KMS-11 (cell line): ENCODE measurements around the gene CDK19.

Experiments used
- H2AFZ ChIP-seq: fragments of 200-600 bp; sonication (generic); 2 replicates; pipeline ENCODE4 v1.6.1; 2016; ENCODE audit warnings: antibody characterized with exemption, mixed run types, low read depth
- H3K27ac ChIP-seq: fragments of 200-600 bp; sonication (generic); 2 replicates; pipeline ENCODE4 v1.6.1; 2016; ENCODE audit warnings: mild to moderate bottlenecking, mixed run types
- H3K27me3 ChIP-seq: fragments of 200-600 bp; sonication (generic); 2 replicates; pipeline ENCODE4 v1.6.1; 2017; ENCODE audit warnings: mild to moderate bottlenecking, low read depth, mixed run types, moderate library complexity; ENCODE audit not compliant: insufficient read depth
- H3K36me3 ChIP-seq: fragments of 200-600 bp; sonication (generic); 2 replicates; pipeline ENCODE4 v1.6.1; 2017; ENCODE audit warnings: mild to moderate bottlenecking, mixed run types; ENCODE audit not compliant: insufficient read depth
- H3K4me1 ChIP-seq: fragments of 200-600 bp; sonication (generic); 2 replicates; pipeline ENCODE4 v1.6.1; 2016; ENCODE audit warnings: mild to moderate bottlenecking, low read depth, mixed run types; ENCODE audit not compliant: poor library complexity, severe bottlenecking
- H3K4me2 ChIP-seq: fragments of 200-600 bp; sonication (generic); 2 replicates; pipeline ENCODE4 v1.7.0; 2016; ENCODE audit warnings: mild to moderate bottlenecking, mixed run types
- H3K4me3 ChIP-seq: fragments of 200-600 bp; sonication (generic); IDR thresholded peaks from 2 replicates; pipeline ENCODE4 v1.6.1; 2017; ENCODE audit warnings: low read depth, low read length, mixed read lengths; ENCODE audit not compliant: insufficient read depth
- H3K79me2 ChIP-seq: fragments of 200-600 bp; sonication (generic); 2 replicates; pipeline ENCODE4 v1.6.1; 2016; ENCODE audit warnings: low read depth, mixed run types; ENCODE audit not compliant: insufficient read depth
- H3K9ac ChIP-seq: fragments of 200-600 bp; sonication (generic); 2 replicates; pipeline ENCODE4 v1.6.1; 2016; ENCODE audit warnings: mild to moderate bottlenecking, mixed run types
- H4K20me1 ChIP-seq: fragments of 200-600 bp; sonication (generic); 2 replicates; pipeline ENCODE4 v1.6.1; 2016; ENCODE audit warnings: mild to moderate bottlenecking, mixed run types; ENCODE audit not compliant: insufficient read depth
- TF ChIP-seq, protein P1 (sequence below): fragments of 200-600 bp; sonication (generic); conservative IDR thresholded peaks from 2 replicates; pipeline ENCODE4 v1.6.1; 2017; ENCODE audit warnings: low read depth, mild to moderate bottlenecking, antibody characterized with exemption, low read length, moderate library complexity, mixed read lengths

CDK19 gene

DNA sequence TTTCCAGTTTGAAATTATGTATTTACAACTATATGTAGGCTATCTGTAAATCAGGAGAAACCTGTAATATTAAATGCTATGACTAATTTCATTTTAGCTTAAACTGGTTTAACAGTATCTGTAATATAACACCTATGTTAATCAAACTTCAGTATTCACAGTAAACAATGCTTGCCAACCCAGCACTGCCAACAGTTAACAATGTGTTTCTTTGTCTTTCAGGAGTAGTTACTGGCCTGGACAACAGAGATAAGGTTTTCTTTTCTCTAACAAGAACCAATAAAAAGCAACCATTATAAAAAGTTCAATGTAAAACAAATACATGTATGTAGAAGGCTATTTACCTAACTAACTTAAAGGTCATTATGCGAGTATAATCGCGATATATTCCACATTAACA lies 158.8 kb downstream of the CDK19 start:
- TF ChIP-seq, protein P1, sequence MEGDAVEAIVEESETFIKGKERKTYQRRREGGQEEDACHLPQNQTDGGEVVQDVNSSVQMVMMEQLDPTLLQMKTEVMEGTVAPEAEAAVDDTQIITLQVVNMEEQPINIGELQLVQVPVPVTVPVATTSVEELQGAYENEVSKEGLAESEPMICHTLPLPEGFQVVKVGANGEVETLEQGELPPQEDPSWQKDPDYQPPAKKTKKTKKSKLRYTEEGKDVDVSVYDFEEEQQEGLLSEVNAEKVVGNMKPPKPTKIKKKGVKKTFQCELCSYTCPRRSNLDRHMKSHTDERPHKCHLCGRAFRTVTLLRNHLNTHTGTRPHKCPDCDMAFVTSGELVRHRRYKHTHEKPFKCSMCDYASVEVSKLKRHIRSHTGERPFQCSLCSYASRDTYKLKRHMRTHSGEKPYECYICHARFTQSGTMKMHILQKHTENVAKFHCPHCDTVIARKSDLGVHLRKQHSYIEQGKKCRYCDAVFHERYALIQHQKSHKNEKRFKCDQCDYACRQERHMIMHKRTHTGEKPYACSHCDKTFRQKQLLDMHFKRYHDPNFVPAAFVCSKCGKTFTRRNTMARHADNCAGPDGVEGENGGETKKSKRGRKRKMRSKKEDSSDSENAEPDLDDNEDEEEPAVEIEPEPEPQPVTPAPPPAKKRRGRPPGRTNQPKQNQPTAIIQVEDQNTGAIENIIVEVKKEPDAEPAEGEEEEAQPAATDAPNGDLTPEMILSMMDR, result no peak
- Histone ChIP-seq H3K9ac (no peak overlapping the region), H3K4me3 (no peak overlapping the region), H3K4me2 (no peak overlapping the region), H3K4me1 (peaks cover 10% of the 10 kb centered on the region), H3K36me3 (no peaks in the 10 kb centered on the region), H3K79me2 (no peaks in the 10 kb centered on the region), H3K27me3 (no peaks in the 10 kb centered on the region), H3K27ac (no peak overlapping the region), H4K20me1 (no peaks in the 10 kb centered on the region), H2AFZ (no peak overlapping the region)

DNA sequence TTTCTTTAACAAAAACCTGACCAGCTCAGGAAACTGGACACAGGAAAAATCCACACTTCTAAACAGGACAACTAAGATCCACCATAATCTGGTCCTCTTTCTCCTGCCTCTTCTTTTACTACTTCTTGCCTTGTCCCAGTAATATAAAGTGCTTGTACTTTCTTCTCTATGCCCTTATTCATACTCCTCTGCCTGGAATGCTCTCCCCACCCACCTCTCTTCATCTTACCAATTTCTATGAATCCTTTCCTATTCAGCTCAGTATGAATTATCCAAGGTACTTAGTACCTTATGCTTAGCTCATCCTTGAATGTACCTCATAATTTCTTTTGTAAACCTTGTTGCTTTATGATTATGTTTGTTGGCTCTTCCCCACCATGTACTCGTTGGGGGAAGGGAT lies 159.4 kb downstream of the CDK19 start:
- Histone ChIP-seq H3K79me2 (no peaks in the 10 kb centered on the region), H3K9ac (no peak overlapping the region), H2AFZ (no peak overlapping the region), H3K27ac (no peak overlapping the region), H3K4me3 (no peak overlapping the region), H3K36me3 (no peaks in the 10 kb centered on the region), H3K27me3 (no peaks in the 10 kb centered on the region), H3K4me1 (peaks cover 10% of the 10 kb centered on the region), H3K4me2 (no peak overlapping the region), H4K20me1 (no peaks in the 10 kb centered on the region)
- TF ChIP-seq, protein P1, result no peak

DNA sequence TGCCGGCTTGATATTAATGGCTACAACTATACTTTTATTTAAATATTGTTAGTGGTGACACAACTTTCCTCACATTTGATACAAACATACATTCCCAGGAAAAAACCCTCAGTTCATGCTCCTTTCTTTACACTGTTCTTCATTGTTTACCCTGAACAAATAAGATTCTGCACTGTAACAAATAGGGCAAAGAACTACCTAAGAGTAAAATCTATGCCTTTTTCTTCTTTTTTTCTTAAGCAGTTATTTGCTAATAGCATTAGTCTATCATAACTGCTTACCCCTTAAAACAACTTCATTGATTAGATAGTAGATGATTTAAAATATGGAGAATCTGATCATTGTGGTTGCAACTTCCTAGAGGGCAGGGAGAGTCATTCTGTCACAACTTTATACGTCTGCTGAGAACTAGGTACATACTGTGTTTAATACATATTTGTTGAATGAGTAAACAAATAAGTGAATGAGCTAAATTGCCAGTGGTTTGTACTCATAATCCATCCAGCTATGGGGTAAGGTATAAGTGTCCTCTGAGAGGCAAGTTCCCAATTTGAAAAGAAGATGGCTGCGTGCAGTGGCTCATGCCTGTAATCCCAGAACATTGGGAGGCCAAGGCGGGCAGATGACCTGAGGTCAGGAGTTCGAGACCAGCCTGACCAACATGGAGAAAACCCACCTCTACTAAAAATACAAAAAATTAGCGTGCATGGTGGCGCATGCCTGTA lies 161.0 kb downstream of the CDK19 start:
- Histone ChIP-seq H2AFZ (no peak overlapping the region), H3K27me3 (no peaks in the 10 kb centered on the region), H3K36me3 (no peaks in the 10 kb centered on the region), H3K9ac (no peak overlapping the region), H3K4me1 (peaks cover 10% of the 10 kb centered on the region), H4K20me1 (no peaks in the 10 kb centered on the region), H3K4me3 (no peak overlapping the region), H3K4me2 (no peak overlapping the region), H3K79me2 (no peaks in the 10 kb centered on the region), H3K27ac (no peak overlapping the region)
- TF ChIP-seq, protein P1, result no peak

DNA sequence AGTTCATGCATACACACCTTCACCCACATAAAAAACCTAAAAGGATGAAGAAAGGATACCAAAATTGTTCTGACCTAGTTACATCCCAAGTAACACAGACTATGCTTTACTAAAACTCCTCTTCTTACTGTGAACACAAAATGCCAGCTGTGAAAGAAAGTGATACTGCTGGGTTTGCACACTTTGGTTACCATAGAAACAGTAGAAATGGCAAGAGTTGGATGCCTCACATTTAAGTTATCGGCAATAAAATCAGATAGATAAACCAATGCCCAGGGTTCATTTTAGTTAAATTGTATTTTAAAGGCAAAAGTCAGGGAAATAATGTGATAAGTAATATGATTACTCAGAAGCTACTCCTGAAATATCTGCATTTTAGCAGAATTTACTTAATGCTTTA lies 161.9 kb downstream of the CDK19 start:
- Histone ChIP-seq H3K36me3 (no peaks in the 10 kb centered on the region), H3K27me3 (no peaks in the 10 kb centered on the region), H3K9ac (no peak overlapping the region), H3K4me3 (no peak overlapping the region), H3K79me2 (no peaks in the 10 kb centered on the region), H2AFZ (no peak overlapping the region), H4K20me1 (no peaks in the 10 kb centered on the region), H3K27ac (no peak overlapping the region), H3K4me1 (peaks cover 10% of the 10 kb centered on the region), H3K4me2 (no peak overlapping the region)
- TF ChIP-seq, protein P1, result no peak
